GM11168 (cell line): Measurements from ENCODE around the gene CAMK2G.

Experiments used
- in situ Hi-C: fragments of 300-500 bp; cut with MboI; formaldehyde crosslinking; loops from one replicate; pipeline ENCODE4 v1.12.0; 2022; ENCODE audit warnings: low sequenced_read_pairs; ENCODE audit not compliant: unreplicated experiment

Gene CAMK2G

DNA sequence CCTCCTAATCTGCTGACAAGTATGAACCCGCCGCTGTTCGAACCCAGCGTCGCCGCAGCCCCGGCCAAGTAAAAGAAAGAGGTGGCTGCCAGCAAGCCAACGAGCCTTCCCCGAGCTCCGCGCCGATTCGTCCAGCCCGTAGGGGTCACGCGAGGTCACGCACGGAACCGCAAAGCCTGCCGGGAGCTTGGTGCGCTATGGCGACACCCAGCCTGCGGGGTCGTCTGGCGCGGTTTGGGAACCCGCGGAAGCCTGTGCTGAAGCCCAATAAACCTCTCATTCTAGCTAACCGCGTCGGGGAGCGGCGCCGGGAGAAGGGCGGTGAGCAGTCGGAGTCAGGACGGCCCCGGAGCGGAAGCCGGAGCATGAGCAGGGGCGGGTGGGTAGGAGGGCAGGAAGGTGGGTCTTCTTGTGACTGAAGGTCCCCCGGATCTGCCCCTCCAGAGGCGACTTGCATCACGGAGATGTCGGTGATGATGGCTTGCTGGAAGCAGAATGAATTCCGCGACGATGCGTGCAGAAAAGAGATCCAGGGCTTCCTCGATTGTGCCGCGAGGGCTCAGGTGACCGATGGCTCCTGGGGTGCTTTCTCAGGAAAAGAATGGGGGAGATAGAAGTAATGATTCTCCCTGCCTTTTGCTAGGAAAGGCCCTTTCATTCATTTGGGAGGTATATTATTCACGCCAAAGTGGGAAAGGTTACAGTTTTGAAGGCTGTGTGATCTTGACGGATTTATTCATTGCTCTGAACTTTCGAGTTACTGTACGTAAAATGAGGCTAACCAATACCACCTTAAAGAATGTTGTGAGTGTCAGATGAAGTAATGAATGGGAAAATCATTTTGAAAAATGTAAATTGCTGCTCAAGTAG lies 92.2 kb downstream of the CAMK2G start, which contains the start of gene CHCHD1:
Gene CHCHD1 (plus strand): TSS at position 170 of the 870 bp plus-strand sequence. CDS start 28 bp downstream, at position 198.
- in situ Hi-C loops: no loop called here

DNA sequence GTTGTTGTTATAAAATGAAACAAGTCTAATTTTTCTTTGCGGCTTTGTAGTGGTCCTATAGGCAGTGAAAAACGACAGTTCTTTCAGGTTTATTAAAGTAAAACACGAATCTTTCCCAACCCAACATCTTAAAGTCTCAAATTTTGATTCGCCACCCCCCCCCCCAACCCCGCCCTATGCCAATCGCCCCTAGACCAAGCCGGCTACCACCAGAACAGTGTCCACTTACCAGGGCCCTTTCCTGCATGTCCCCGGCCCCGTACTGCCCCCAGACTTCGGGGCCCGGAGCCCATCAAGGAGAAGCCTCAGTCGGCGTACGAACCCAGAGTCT lies 92.8 kb downstream of the CAMK2G start:
- in situ Hi-C loops: no loop called here

DNA sequence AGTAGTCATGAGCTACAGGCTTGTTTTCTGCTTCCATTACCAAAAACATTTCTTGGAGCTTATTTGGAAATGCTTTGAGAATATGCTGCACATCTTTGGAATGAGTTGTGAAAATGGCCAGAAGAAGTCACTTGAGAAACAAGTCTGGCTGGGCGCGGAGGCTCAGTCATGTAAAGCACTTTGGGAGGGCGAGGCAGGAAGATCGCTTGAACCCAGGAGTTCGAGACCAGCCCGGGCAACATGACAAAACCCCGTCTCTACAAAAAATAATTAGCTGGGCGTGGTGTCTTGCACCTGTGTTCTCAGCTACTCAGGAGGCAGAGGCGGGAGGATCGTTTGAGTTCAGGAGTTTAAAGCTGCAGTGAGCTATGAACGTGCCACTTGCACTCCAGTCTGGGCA lies 93.4 kb downstream of the CAMK2G start:
- in situ Hi-C loops: no loop called here

DNA sequence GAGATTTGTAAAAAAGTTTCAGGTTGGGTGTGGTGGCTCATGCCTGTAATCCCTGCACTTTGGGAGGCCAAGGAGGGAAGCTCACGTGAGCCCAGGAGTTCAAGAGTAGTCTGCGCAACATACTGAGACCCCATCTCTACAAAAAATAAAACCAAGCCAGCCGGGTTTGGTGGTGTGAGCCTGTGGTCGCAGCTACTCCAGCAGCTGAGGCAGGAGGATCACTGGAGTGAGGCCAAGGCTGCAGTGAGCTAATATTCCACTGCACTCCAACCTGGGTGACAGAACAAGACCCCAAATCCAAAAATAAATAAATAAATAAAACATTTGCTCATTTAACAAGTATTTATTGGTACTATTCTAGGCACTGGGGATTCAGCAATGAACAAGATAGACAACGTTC lies 94.1 kb downstream of the CAMK2G start:
- in situ Hi-C loops: no loop called here

GRCh38 chr10:73779539-73780197 lies 94.7 kb downstream of the CAMK2G start:
- in situ Hi-C loops: no loop called here

DNA sequence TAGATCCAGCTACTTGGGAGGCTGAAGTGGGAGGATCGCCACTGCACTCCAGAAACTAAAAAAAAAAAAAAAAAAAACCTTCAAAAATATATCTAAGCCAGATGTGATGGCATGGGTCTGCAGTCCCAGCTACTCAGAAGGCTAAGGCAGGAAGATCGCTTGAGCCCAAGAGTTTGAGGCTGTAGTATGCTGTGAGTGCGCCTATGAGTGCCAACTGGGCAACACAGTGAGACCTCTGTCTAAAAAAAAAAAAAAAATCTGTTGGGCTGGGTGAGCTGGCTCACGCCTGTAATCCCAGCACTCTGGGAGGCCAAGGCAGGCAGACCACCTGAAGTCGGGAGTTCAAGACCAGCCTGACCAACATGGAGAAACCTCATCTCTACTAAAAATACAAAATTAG lies 95.3 kb downstream of the CAMK2G start:
- in situ Hi-C loops: no loop called here

- in situ Hi-C loops: no loop called here
These were observed 99.7 kb downstream of the CAMK2G start for GRCh38 chr10:73774637-73775036.

- in situ Hi-C loops: no loop called here
These were observed 101.0 kb downstream of the CAMK2G start for GRCh38 chr10:73773152-73773879.

GRCh38 chr10:73772281-73773151 lies 101.8 kb downstream of the CAMK2G start:
- in situ Hi-C loops: no loop called here

DNA sequence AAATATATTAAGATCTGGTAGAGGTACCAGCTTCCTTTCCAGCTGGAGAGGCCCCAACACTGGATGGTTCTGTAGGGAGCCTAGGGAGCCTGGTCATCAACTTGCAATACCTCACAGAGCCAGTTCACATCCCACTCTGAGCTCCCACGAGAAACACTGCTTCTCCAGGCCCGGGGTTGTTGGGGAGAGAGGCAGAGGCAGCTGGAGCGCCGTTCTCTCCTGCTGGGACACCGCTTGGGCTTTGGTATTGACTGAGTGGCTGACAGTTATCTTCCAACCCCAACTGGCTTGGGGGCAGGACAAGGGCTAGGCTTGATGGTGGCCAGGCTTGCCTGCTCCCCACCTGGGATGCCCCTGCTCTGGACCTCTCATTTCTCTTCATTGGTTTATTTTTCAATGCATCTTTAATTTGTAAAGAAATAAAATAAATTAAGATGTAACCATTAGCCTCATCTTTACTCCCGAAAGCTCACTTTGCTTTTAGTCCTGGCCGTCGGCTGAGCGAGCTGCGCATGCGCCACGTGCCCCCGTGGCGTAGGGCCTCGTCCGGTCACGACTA lies 102.6 kb downstream of the CAMK2G start:
- in situ Hi-C loops: no loop called here

- in situ Hi-C loops: no loop called here
These were observed 105.0 kb downstream of the CAMK2G start for GRCh38 chr10:73769396-73769795.

DNA sequence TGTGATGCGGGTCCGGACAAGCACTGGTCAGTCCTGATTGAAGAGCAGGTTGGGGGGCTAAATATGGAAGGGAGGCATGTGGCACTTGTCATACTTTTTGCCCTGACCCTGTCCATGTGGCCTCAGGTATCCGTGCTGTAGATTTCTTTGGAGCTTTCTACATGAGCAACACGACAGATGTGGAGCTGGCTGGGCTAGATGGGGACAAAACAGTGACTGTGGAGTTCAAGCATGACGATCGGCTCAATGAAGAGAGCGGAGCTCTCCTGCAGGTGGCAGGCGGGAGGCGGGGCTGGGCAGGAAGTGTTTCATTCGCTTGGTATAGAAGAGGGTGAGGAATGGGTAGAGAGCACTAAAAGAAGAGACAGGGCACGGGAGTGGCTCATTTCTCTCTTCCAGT lies 105.5 kb downstream of the CAMK2G start:
- in situ Hi-C loops: no loop called here

DNA sequence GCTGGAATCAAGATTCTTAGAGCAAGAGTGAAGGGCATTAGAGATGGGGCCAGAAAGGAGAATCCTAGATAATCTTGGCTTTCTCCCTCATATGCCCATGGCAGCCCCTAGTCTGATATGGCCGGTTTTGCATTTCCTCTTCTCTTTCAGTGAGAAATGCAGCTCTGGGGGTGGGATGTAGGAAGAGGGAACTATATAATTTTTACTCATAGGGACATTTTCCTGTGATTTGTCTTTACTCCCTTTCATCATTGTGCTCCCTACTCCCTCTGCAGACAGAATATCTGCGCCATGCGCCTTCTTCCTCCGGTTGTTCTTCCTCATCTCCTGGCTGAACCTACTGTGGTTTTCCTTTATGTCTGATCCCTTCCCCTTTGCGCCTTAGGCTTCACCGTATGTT lies 109.3 kb downstream of the CAMK2G start:
- in situ Hi-C loops: no loop called here

GRCh38 chr10:73763343-73763742 lies 111.0 kb downstream of the CAMK2G start:
- in situ Hi-C loops: no loop called here

GRCh38 chr10:73762915-73763314 lies 111.4 kb downstream of the CAMK2G start:
- in situ Hi-C loops: no loop called here
